Hepatocyte (in vitro differentiated cells): ENCODE measurements around the gene HSPA12A. TPM values are rescaled to one million over a fixed set of nuclear protein-coding genes. Genes with fewer than 3 reads are reported as not detected.

Source experiments
- DNase-seq: peaks from one replicate; pipeline ENCODE4 v3.0.0-alpha.2; 2016; ENCODE audit warnings: low spot score
- H2AFZ ChIP-seq: fragments of 200-600 bp; sonication (generic); 2 replicates; pipeline ENCODE4 v1.6.0; 2016; ENCODE audit warnings: antibody characterized with exemption, mild to moderate bottlenecking
- H3K27ac ChIP-seq: fragments of 200-600 bp; sonication (generic); 2 replicates; pipeline ENCODE4 v1.5.1; 2016; ENCODE audit warnings: mild to moderate bottlenecking
- H3K27me3 ChIP-seq: fragments of 200-600 bp; sonication (generic); 2 replicates; pipeline ENCODE4 v1.6.1; 2016
- H3K36me3 ChIP-seq: fragments of 200-600 bp; sonication (generic); replicated peaks from 2 replicates; pipeline ENCODE4 v1.5.1; 2016; ENCODE audit warnings: low read depth; ENCODE audit not compliant: insufficient read depth
- H3K4me1 ChIP-seq: fragments of 200-600 bp; sonication (generic); 2 replicates; pipeline ENCODE4 v1.5.1; 2016; ENCODE audit warnings: mild to moderate bottlenecking, moderate library complexity; ENCODE audit not compliant: insufficient read depth
- H3K4me2 ChIP-seq: fragments of 200-600 bp; sonication (generic); 2 replicates; pipeline ENCODE4 v1.6.0; 2016
- H3K4me3 ChIP-seq: fragments of 200-600 bp; sonication (generic); 2 replicates; pipeline ENCODE4 v1.5.1; 2016; ENCODE audit warnings: mild to moderate bottlenecking
- H3K79me2 ChIP-seq: fragments of 200-600 bp; sonication (generic); 2 replicates; pipeline ENCODE4 v1.6.0; 2017; ENCODE audit warnings: mild to moderate bottlenecking
- H3K9me2 ChIP-seq: fragments of 200-600 bp; sonication (generic); replicated peaks from 2 replicates; pipeline ENCODE4 v1.6.0; 2017; ENCODE audit warnings: mild to moderate bottlenecking; ENCODE audit not compliant: insufficient read depth
- H3K9me3 ChIP-seq: fragments of 200-600 bp; sonication (generic); 2 replicates; pipeline ENCODE4 v1.5.1; 2016; ENCODE audit warnings: low read depth, mild to moderate bottlenecking
- H4K20me1 ChIP-seq: fragments of 200-600 bp; sonication (generic); 2 replicates; pipeline ENCODE4 v1.6.0; 2016; ENCODE audit warnings: mild to moderate bottlenecking; ENCODE audit not compliant: insufficient read depth, poor library complexity, severe bottlenecking
- EZH2 ChIP-seq: fragments of 200-600 bp; sonication (generic); IDR thresholded peaks from 2 replicates; pipeline ENCODE4 v1.6.1; 2016; ENCODE audit warnings: antibody characterized with exemption, mild to moderate bottlenecking, borderline replicate concordance
- EZH2phosphoT487 ChIP-seq: fragments of 200-600 bp; sonication (generic); IDR thresholded peaks from one replicate; pipeline ENCODE4 v1.6.1; 2018; ENCODE audit warnings: antibody characterized with exemption, mild to moderate bottlenecking, low read depth, moderate library complexity; ENCODE audit not compliant: unreplicated experiment, severe bottlenecking
- WGBS: methylation state at CpG from one replicate; pipeline ENCODE4 v1.1.6; 2016; ENCODE audit warnings: low lambda C conversion rate; ENCODE audit errors: missing lambda C conversion rate; 5-methylcytosine and 5-hydroxymethylcytosine counted together
- polyA plus RNA-seq: library from polyadenylated mRNA; unstranded; fragments of >200 nt; fragmentation: Nextera tagmentation; extraction: Ambion mirVana; gene quantifications from 2 replicates; pipeline ENCODE4 v1.2.1, GENCODE V29; 2016
- total RNA-seq: library from RNA; depleted of rRNA; stranded (reverse); fragments of >200 nt; gene quantifications from 2 replicates; pipeline ENCODE4 v1.2.3, GENCODE V29; 2014
- TF ChIP-seq, protein P1 (sequence below): fragments of 200-600 bp; sonication (generic); IDR thresholded peaks from 2 replicates; pipeline ENCODE4 v1.5.1; 2016; ENCODE audit warnings: antibody characterized with exemption, mild to moderate bottlenecking; ENCODE audit not compliant: poor library complexity

The HSPA12A gene
- total and polyA plus RNA-seq, 2 experiments from 2014 or later: 8.7 to 9.9 TPM

DNA sequence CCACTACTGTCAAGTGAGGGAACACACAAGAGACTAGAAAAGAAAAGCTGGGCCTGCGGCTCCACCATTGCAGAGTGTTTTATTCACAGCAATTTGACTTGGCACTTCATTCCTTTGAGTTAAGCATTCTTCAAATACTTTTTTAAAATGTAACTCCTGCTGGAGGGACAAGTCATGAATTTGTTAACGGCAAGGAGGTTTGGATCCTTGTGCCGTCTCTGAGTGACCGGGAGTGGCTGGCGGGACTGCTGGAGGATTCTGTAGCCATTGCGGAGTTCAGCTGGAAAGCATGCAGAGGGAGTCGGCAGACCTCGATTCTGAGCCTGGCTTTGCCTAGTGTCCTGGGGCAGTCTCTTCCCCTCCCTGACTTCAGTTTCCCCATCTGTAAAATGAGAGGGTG lies 9.8 kb downstream of the HSPA12A start:
- H3K4me1 ChIP-seq: peaks cover 3% of the 10 kb centered on the region
- TF ChIP-seq EZH2phosphoT487 (no peak), EZH2 (no peak)
- TF ChIP-seq, protein P1, sequence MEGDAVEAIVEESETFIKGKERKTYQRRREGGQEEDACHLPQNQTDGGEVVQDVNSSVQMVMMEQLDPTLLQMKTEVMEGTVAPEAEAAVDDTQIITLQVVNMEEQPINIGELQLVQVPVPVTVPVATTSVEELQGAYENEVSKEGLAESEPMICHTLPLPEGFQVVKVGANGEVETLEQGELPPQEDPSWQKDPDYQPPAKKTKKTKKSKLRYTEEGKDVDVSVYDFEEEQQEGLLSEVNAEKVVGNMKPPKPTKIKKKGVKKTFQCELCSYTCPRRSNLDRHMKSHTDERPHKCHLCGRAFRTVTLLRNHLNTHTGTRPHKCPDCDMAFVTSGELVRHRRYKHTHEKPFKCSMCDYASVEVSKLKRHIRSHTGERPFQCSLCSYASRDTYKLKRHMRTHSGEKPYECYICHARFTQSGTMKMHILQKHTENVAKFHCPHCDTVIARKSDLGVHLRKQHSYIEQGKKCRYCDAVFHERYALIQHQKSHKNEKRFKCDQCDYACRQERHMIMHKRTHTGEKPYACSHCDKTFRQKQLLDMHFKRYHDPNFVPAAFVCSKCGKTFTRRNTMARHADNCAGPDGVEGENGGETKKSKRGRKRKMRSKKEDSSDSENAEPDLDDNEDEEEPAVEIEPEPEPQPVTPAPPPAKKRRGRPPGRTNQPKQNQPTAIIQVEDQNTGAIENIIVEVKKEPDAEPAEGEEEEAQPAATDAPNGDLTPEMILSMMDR: no peak
- no peaks in the 10 kb centered on the region for H3K9me2 ChIP-seq
- no peak overlapping the region for H3K27ac ChIP-seq
- no peak for DNase-seq
- no peaks in the 10 kb centered on the region for H3K36me3 ChIP-seq
- no peaks in the 10 kb centered on the region for H3K79me2 ChIP-seq
- no peak overlapping the region for H3K4me3 ChIP-seq
- H3K4me2 ChIP-seq: no peak overlapping the region
- H3K27me3 ChIP-seq: peaks cover 3% of the 10 kb centered on the region
- H2AFZ ChIP-seq: no peak overlapping the region
- no peaks in the 10 kb centered on the region for H4K20me1 ChIP-seq
- no peaks in the 10 kb centered on the region for H3K9me3 ChIP-seq
- 76% methylated on average over 8 of the region's 8 CpGs for WGBS

- Histone ChIP-seq H3K4me1 (peaks cover 3% of the 10 kb centered on the region), H3K79me2 (no peaks in the 10 kb centered on the region), H3K36me3 (no peaks in the 10 kb centered on the region), H3K27me3 (no peaks in the 10 kb centered on the region), H3K9me3 (no peaks in the 10 kb centered on the region), H3K4me3 (no peak overlapping the region), H4K20me1 (no peaks in the 10 kb centered on the region), H3K4me2 (no peak overlapping the region), H3K27ac (no peak overlapping the region), H2AFZ (no peak overlapping the region), H3K9me2 (no peaks in the 10 kb centered on the region)
- WGBS: 87% methylated on average over 14 of the region's 14 CpGs
- TF ChIP-seq EZH2phosphoT487 (no peak), EZH2 (no peak)
- TF ChIP-seq, protein P1: no peak
- DNase-seq: no peak
Measured at GRCh38 chr10:116730464-116731260, 11.7 kb downstream of the HSPA12A start.

GRCh38 chr10:116729243-116729642 lies 13.1 kb downstream of the HSPA12A start:
- H3K79me2 ChIP-seq: no peaks in the 10 kb centered on the region
- WGBS: 89% methylated on average over 7 of the region's 7 CpGs
- no peak overlapping the region for H3K4me3 ChIP-seq
- DNase-seq: no peak
- H3K9me2 ChIP-seq: no peaks in the 10 kb centered on the region
- peaks cover 3% of the 10 kb centered on the region for H3K4me1 ChIP-seq
- H4K20me1 ChIP-seq: no peaks in the 10 kb centered on the region
- H3K27ac ChIP-seq: no peak overlapping the region
- H3K9me3 ChIP-seq: no peaks in the 10 kb centered on the region
- no peak for TF ChIP-seq EZH2phosphoT487
- TF ChIP-seq EZH2: no peak
- TF ChIP-seq, protein P1: no peak
- no peaks in the 10 kb centered on the region for H3K27me3 ChIP-seq
- no peaks in the 10 kb centered on the region for H3K36me3 ChIP-seq
- no peak overlapping the region for H2AFZ ChIP-seq
- H3K4me2 ChIP-seq: no peak overlapping the region
